SU-DHL-6 (cell line): ENCODE measurements around the gene IL1R1.

ENCODE experiments used
- H2AFZ ChIP-seq: fragments of 200-600 bp; sonication (generic); 2 replicates; pipeline ENCODE4 v1.6.1; 2014; ENCODE audit warnings: low read depth, mild to moderate bottlenecking, moderate library complexity, mixed read lengths, antibody characterized with exemption, low read length; ENCODE audit not compliant: severe bottlenecking
- H3F3A ChIP-seq: fragments of 200-600 bp; shearing (Covaris generic); 2 replicates; pipeline ENCODE4 v1.6.0; 2016; ENCODE audit warnings: antibody characterized with exemption, mild to moderate bottlenecking; ENCODE audit not compliant: insufficient read depth
- H3K27ac ChIP-seq: fragments of 200-600 bp; sonication (generic); 2 replicates; pipeline ENCODE4 v1.5.1; 2016; ENCODE audit warnings: low read depth, mild to moderate bottlenecking, low read length, moderate library complexity, mixed read lengths
- H3K27me3 ChIP-seq: fragments of 200-600 bp; sonication (generic), shearing (Covaris generic); 2 replicates; pipeline ENCODE4 v1.6.0; 2014; ENCODE audit warnings: mild to moderate bottlenecking, low read length
- H3K36me3 ChIP-seq: fragments of 200-600 bp; sonication (generic); 2 replicates; pipeline ENCODE4 v1.6.1; 2014; ENCODE audit warnings: mild to moderate bottlenecking, low read length, mixed read lengths
- H3K4me2 ChIP-seq: fragments of 300-600, 200-600 bp; shearing (Covaris generic), sonication (generic); 2 replicates; pipeline ENCODE4 v1.6.0; 2014; ENCODE audit warnings: low read length, low read depth, mild to moderate bottlenecking; ENCODE audit not compliant: poor library complexity, severe bottlenecking
- H3K4me3 ChIP-seq: fragments of 200-600 bp; sonication (generic); 2 replicates; pipeline ENCODE4 v1.5.1; 2014; ENCODE audit warnings: antibody characterized with exemption, low read length, mild to moderate bottlenecking, mixed read lengths; ENCODE audit not compliant: insufficient read depth, poor library complexity, severe bottlenecking
- H3K79me2 ChIP-seq: fragments of 200-600 bp; sonication (generic); 2 replicates; pipeline ENCODE4 v1.6.1; 2014; ENCODE audit warnings: mild to moderate bottlenecking, low read length, moderate library complexity; ENCODE audit not compliant: insufficient read depth
- H3K9ac ChIP-seq: fragments of 200-600 bp; sonication (generic); 2 replicates; pipeline ENCODE4 v1.7.0; 2014; ENCODE audit warnings: mild to moderate bottlenecking, low read length
- H3K9me2 ChIP-seq: fragments of 200-600 bp; sonication (generic); replicated peaks from 2 replicates; pipeline ENCODE4 v1.6.1; 2014; ENCODE audit warnings: low read length; ENCODE audit not compliant: insufficient read depth
- H3K9me3 ChIP-seq: fragments of 200-600 bp; sonication (generic); 2 replicates; pipeline ENCODE4 v1.6.1; 2014; ENCODE audit warnings: low read length, mixed read lengths; ENCODE audit not compliant: insufficient read depth
- H4K20me1 ChIP-seq: fragments of 200-600 bp; sonication (generic); 2 replicates; pipeline ENCODE4 v1.6.1; 2014; ENCODE audit warnings: low read depth, mild to moderate bottlenecking, antibody characterized with exemption, low read length, moderate library complexity, mixed read lengths
- EZH2phosphoT487 ChIP-seq: fragments of 200-600 bp; sonication (generic), shearing (Covaris generic); conservative IDR thresholded peaks from 2 replicates; pipeline ENCODE4 v1.6.1; 2018; ENCODE audit warnings: mild to moderate bottlenecking, antibody characterized with exemption, low read length, moderate library complexity, mixed read lengths
- TF ChIP-seq, protein P1 (sequence below): fragments of 200-600 bp; sonication (generic); IDR thresholded peaks from one replicate; pipeline ENCODE4 v1.5.1; 2017; ENCODE audit warnings: antibody characterized with exemption, mild to moderate bottlenecking, low read length, moderate library complexity; ENCODE audit not compliant: insufficient read depth, poor library complexity, severe bottlenecking

Gene IL1R1

DNA sequence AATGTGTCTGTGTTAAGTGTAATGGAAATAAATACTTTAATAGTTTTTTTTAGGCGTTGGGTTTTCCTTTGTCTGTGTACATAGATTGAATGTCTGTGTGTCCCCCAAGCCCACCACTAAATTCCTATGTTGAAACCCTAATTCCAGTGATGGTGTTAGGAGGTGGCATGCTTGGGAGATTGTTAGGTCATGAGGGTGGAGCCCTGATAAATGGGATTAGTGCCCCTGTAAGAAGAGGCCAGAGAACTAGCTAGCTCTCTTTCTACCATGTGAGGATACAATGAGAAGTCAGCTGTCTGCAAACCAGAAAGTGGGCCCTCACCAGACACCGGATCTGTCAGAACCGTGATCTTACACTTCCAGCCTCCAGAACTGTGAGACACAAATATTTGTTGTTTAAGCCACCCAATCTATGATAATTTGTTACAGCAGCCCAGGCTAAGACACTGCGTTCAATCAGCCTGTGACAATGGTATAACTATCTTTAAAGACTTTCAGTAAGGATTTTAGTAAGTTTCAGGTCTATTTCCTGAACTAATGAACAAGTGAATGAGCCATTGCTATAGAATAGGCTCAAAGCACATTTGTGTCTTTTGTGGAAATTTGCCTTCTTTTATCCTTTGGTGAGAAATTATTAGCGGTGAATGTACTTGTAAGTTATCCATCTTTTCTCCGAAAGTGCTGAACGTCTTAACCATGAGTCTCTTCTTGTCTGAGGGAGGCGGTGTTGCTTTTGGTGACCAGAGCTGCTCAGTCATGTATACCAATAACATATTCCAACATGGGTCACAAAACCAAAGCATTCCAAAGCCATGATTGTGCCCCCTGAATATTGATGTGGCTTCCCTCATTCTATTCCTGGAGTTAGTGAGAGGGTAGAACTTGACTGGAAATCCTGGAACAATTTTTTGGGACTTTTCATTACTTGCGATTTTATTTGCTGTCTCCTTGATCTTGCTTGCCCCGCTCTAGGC lies 29.6 kb upstream of the IL1R1 start:
- Histone ChIP-seq H3K27me3 (no peaks in the 10 kb centered on the region), H3F3A (no peaks in the 10 kb centered on the region), H3K4me3 (no peak overlapping the region), H3K4me2 (no peak overlapping the region), H3K27ac (no peak overlapping the region), H3K9me2 (no peaks in the 10 kb centered on the region), H3K9ac (no peak overlapping the region), H3K79me2 (no peaks in the 10 kb centered on the region), H3K9me3 (no peaks in the 10 kb centered on the region), H2AFZ (no peak overlapping the region), H3K36me3 (no peaks in the 10 kb centered on the region), H4K20me1 (no peaks in the 10 kb centered on the region)
- TF ChIP-seq, protein P1, sequence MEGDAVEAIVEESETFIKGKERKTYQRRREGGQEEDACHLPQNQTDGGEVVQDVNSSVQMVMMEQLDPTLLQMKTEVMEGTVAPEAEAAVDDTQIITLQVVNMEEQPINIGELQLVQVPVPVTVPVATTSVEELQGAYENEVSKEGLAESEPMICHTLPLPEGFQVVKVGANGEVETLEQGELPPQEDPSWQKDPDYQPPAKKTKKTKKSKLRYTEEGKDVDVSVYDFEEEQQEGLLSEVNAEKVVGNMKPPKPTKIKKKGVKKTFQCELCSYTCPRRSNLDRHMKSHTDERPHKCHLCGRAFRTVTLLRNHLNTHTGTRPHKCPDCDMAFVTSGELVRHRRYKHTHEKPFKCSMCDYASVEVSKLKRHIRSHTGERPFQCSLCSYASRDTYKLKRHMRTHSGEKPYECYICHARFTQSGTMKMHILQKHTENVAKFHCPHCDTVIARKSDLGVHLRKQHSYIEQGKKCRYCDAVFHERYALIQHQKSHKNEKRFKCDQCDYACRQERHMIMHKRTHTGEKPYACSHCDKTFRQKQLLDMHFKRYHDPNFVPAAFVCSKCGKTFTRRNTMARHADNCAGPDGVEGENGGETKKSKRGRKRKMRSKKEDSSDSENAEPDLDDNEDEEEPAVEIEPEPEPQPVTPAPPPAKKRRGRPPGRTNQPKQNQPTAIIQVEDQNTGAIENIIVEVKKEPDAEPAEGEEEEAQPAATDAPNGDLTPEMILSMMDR, result no peak
- no peak for TF ChIP-seq EZH2phosphoT487

DNA sequence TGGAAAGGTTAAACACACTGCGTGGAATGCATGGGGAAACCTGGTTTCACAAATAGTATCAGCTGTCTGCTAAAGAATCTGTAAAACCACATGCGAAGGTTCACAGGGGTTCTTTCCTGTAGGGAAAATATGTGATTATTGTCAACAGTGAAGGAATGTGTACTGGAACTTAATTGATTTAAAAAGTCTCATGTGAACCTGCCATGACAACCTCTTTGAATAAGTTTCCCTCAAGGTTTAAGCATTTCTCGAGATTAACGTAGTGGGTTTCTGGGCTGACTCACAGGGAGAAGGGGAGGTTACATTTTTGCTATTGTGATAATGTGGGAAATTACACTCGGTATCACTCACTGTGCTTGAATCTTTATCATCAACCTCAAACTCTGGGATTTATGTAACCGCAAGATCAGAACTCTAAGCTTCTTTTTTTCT lies 28.2 kb upstream of the IL1R1 start:
- H3F3A ChIP-seq, result no peaks in the 10 kb centered on the region
- no peak overlapping the region for H3K9ac ChIP-seq
- no peaks in the 10 kb centered on the region for H3K36me3 ChIP-seq
- no peaks in the 10 kb centered on the region for H3K27me3 ChIP-seq
- H3K9me3 ChIP-seq, result no peaks in the 10 kb centered on the region
- H3K27ac ChIP-seq, result no peak overlapping the region
- no peaks in the 10 kb centered on the region for H3K79me2 ChIP-seq
- H4K20me1 ChIP-seq, result no peaks in the 10 kb centered on the region
- H3K4me3 ChIP-seq, result no peak overlapping the region
- no peak overlapping the region for H2AFZ ChIP-seq
- no peak overlapping the region for H3K4me2 ChIP-seq
- TF ChIP-seq EZH2phosphoT487, result no peak
- TF ChIP-seq, protein P1, result no peak
- no peaks in the 10 kb centered on the region for H3K9me2 ChIP-seq

DNA sequence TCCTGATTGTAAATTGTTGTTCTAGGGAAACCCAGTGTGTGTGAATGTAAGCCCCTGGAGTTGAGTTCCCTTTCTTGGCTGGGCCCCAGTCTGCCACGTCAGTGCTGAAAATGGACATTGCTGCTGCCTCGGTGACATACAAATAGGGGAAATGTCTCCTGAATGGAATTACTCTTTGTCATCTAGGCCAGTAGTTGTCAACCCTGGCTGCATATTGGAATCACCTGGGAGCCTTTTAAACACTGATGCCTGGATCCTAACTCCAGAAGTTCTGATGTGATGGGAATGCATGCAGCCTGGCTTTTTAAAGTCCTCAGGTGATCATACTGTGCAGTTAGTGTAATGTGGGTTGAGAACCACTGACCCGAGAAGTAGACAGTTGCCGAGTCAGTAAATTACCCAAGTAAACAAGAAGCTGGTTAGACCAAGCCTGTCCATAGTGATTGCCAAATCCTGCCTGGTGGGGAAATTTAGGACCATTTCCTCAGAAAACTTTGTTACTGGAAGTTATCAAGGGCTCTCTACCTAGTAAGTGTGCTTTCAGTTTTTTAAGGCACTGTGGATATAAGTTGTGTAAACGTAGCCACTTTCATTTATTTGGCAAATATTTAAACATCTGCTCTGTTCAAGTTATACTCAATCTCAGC lies 27.6 kb upstream of the IL1R1 start:
- no peaks in the 10 kb centered on the region for H3K79me2 ChIP-seq
- no peaks in the 10 kb centered on the region for H3K9me2 ChIP-seq
- H2AFZ ChIP-seq, result no peak overlapping the region
- H4K20me1 ChIP-seq, result no peaks in the 10 kb centered on the region
- no peak overlapping the region for H3K4me3 ChIP-seq
- H3K27me3 ChIP-seq, result no peaks in the 10 kb centered on the region
- no peak overlapping the region for H3K4me2 ChIP-seq
- H3K36me3 ChIP-seq, result no peaks in the 10 kb centered on the region
- no peak overlapping the region for H3K9ac ChIP-seq
- H3K9me3 ChIP-seq, result no peaks in the 10 kb centered on the region
- TF ChIP-seq, protein P1, result no peak
- TF ChIP-seq EZH2phosphoT487, result no peak
- no peaks in the 10 kb centered on the region for H3F3A ChIP-seq
- no peak overlapping the region for H3K27ac ChIP-seq
